WTC11 (cell line): ENCODE measurements around the gene PPP1R26.

Source experiments
- CTCF ChIP-seq: fragments of 200-600 bp; IDR thresholded peaks from 2 replicates; pipeline ENCODE4 v1.8.0; 2022; ENCODE audit warnings: antibody characterized with exemption
- NFE2L1 ChIP-seq: sonication (generic); formaldehyde crosslinking; IDR thresholded peaks from 2 replicates; pipeline ENCODE4 v1.8.1; 2023; ENCODE audit warnings: missing genetic modification reagents
- RELA ChIP-seq: sonication (generic); formaldehyde crosslinking; IDR thresholded peaks from 2 replicates; pipeline ENCODE4 v1.8.1; 2022; ENCODE audit warnings: missing genetic modification reagents, mild to moderate bottlenecking, borderline replicate concordance
- USF2 ChIP-seq: sonication (generic); formaldehyde crosslinking; IDR thresholded peaks from 2 replicates; pipeline ENCODE4 v1.8.1; 2023; ENCODE audit warnings: mild to moderate bottlenecking, missing genetic modification reagents, moderate library complexity
- ZBTB21 ChIP-seq: sonication (generic); formaldehyde crosslinking; IDR thresholded peaks from 2 replicates; pipeline ENCODE4 v1.8.1; 2023; ENCODE audit warnings: mild to moderate bottlenecking, missing genetic modification reagents, borderline replicate concordance
- ZNF317 ChIP-seq: sonication (generic); formaldehyde crosslinking; IDR thresholded peaks from 2 replicates; pipeline ENCODE4 v1.8.1; 2023; ENCODE audit warnings: low read depth, mild to moderate bottlenecking, moderate library complexity, missing genetic modification reagents, borderline replicate concordance

- TF ChIP-seq CTCF (no peak), ZBTB21 (CRISPR knock-in tag) (no peak), ZNF317 (CRISPR knock-in tag) (no peak), RELA (CRISPR knock-in tag) (no peak), USF2 (CRISPR knock-in tag) (no peak), NFE2L1 (CRISPR knock-in tag) (no peak)
Observed at GRCh38 chr9:135503371-135504261, 24.0 kb downstream of the PPP1R26 start.
